HT1080 (cell line): ENCODE data around the gene ELOVL5. TPM values are rescaled to one million over a fixed set of nuclear protein-coding genes. Genes with fewer than 3 reads are reported as not detected.

Experiments
- DNase-seq: peaks from one replicate; pipeline ENCODE4 v3.0.0-alpha.2; 2015; ENCODE audit warnings: low read depth
- total RNA-seq: library from RNA; depleted of rRNA; stranded (reverse); fragments of >200 nt; shearing (Covaris generic); gene quantifications from 2 replicates; pipeline ENCODE4 v1.2.3, GENCODE V29; 2014

ELOVL5 gene
- total RNA-seq, 1 experiment from 2014 or later, result 85.6 TPM

DNA sequence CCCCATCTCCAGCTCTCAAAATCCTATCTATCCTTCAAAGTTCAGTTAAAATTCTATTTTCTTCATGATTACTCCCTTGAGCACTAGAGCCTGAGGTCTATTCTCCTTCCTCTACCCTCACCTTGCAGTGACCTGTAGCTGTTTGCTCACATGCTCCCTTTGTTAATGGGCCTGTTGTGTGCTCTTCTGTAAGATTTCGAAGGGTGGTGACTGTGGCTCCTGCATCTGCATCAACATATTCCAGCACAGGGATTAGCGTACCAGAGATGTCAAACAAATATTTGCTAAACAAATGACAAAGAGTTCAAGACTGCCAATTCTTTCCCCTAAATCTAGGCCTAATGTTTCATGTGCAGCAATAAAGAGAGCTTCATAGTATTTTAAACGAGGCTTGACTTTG lies 69.5 kb downstream of the ELOVL5 start:
- DNase-seq, result no peak

DNA sequence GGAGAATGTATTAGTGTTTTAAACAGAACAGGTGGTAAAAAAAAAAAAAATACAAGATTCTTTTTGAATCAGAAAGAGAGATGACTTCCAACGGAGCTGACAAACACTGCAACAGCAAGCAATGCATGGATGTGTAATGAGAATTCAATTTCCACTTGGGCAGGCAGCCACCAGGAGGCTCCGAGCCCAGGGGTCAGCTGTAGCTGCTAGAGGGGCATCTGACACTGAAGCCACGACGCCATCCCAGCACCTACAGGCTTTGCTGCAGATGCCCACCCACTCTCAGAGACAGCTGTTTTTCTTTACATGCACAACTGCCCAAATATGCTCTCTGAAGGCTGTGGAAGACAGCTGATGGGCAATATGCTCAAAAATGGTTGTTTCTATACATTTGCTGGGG lies 75.4 kb downstream of the ELOVL5 start:
- no peak for DNase-seq

DNA sequence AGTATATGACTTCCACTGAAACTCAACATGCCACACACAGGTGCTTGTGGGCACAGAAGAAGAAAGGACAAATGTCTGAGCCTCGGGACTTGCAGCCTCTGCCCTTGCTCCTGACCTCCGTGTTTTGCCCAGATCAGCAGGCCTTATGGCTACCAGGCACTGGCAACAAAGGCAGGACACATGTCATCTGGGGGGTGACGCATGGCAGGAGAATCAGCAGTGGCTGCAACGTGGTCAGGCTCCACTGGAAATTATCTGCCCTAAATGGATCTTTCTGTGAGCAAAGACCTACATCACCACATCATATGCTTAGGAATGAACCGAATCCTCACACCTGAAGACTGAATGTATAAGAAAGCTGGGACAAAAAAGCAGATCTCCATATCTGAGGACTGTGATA lies 78.9 kb downstream of the ELOVL5 start:
- DNase-seq, result no peak

DNA sequence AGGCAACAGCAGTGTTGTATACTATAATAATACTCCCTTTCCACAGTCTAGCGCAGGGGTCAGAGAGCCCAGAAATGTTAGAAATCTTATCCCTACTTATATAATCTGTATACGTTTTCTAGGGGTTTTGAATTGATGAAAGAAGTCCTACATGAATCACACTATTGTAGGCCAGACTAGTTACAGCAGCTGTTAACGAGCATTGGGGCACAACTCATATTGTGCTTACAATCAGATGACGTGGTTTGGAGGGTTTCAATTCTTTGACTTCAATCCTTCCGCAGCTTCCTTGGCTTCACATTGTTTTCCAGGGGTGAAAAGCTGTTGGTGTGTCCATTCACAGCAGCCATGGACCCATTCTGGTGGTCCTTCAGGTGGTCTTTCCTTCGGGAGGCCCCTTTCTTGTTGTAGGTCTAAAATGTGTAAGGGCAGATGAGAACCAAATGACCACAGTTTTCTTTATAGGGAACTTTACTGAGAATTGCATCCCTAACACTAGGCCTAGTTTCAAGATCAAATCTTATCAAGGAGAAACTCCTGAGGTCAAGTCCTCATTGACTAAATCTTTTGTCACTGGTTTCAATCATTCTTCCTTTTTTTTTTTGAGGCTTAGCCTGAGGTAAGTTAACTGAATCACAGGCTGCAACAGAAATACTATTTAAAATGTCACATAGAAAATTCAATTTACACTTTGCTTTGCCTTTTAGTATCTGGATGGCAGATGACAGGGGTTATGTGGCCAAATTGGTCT lies 79.7 kb downstream of the ELOVL5 start:
- no peak for DNase-seq

DNA sequence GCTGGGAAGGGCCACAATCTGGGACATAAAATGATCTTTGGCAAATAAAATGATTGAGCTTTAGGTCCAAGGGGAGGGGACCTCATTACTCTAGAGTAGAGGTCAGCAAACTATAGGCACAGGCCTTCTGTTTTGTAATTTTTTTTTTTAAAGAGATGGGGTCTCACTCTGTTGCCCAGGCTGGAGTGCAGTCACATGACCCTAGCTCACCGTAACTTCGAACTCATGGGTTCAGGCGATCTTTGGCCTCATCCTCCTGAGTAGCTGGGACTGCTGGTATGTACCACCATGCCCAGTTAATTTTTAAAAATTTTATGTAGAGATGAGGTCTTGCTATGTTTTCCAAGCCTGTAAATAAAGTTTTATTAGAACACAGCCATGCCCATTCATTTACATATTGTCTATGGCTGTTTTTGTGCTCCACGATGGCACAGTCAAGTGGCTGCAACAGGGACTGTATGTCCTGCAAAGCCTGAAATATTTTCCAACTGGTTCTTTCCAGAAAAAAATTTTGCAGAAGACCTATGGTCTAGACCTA lies 82.1 kb downstream of the ELOVL5 start:
- DNase-seq, result no peak

DNA sequence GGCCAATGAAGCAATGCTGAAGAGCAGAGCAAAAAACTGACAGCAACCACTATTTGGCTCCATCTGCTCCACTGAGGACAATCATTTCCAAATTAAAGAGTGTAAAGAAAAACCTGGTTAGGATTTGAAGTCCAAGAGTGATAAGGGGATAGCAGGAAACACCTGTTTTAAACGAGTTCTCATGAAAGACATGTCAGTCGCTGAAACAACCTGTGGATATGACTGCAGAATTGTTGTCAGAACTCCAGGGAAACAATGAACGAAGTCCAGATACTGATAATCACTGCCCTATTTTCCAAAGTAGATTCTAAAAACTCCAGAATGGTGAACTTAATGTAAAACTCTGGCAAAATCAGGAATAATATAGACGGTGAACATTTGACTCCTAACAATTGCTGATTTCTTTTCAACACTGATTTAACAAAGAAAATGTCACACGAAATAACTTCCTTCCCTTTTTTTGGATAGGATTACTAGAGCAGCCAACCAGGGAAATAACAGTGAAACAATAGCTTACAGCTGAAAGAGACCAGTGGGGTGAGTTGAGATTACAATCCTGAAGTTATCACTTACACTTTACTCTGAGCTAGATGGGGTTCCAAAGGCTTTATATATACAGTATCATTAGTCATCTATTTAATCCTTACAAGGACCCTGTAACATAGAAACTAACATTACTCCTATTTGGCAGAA lies 83.7 kb downstream of the ELOVL5 start:
- no peak for DNase-seq

DNA sequence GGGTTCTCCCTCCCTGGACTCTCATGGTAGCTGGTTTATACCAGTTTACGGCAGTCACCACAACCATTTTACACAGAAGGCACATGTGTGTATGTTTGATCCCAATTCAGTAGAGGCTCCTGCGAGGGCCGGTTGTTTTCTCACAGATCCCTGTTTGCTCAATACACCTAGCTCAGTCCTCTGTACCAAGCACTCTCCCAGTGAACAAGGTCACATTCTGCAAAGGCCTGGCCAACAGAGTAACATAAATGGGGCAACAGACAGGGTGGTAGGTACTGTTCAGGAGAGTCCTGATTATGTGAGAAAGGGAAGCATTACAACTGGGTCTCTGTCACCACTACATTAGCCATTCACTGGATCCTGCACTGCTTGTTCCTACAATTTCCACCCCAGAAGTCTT lies 84.4 kb downstream of the ELOVL5 start:
- DNase-seq, result no peak

DNA sequence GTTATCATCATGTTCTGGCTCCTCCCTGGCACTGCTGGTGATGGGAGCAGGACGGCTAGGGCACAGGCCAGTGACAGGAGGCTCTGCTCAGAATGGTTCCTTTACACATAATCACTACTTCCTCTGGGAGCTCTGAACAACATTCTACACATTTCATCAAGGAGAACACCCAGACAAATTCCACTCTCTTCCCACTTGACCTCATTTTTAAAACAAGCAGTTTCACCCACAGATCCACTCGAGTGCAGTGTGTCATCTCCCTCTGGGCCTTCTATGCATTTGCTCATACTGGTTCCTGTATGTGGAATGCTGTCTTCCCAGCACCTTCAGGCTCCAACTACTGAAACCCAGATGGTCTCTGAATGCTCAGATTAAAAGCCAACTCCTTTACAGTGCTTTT lies 84.8 kb downstream of the ELOVL5 start:
- no peak for DNase-seq

DNA sequence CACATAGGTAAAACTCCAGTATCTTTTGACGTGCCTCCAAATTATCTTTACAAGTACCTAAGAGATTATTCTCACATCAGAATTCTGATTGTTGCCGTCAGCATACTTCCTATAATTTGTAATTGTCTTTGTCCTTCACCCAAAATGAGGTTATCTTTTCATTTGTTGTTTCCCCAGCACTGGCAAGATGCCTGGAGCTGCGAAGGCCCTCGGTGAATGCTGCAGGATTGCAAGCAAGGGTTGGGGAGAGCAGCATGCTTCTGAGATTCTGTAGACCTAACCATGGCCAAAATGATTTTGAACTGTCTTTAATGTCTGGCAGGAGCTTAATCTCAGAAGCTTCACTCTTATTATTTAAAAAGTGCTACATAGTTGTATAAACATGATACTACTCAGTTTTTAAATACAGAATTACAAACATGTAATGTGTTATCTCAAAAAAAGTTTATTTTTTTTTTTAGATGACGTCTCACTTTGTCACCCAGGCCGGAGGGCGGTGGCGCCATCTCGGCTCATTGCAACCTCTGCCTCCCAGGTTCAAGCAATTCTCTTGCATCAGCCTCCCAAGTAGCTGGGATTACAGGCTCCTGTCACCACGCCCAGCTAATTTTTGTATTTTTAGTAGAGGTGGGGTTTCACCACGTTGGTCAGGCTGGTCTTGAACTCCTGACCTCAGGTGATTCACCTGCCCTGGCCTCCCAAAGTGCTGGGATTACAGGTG lies 88.7 kb downstream of the ELOVL5 start:
- no peak for DNase-seq

DNA sequence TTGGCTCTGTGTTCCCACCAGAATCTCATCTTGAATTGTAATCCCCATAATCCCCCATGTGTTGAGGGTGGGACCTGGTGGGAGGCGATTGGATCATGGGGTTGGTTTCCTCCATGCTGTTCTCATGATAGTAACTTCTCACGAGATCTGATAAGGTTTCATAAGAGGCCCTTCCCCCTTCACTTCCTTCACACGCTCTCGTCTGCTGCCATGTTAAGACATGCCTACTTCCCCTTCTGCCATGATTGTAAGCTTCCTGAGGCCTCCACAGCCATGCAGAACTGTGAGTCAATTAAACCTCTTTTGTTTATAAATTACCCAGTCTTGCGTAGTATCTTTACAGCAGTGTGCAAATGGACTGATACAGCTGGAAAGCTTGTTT lies 90.0 kb downstream of the ELOVL5 start:
- DNase-seq, result no peak

DNA sequence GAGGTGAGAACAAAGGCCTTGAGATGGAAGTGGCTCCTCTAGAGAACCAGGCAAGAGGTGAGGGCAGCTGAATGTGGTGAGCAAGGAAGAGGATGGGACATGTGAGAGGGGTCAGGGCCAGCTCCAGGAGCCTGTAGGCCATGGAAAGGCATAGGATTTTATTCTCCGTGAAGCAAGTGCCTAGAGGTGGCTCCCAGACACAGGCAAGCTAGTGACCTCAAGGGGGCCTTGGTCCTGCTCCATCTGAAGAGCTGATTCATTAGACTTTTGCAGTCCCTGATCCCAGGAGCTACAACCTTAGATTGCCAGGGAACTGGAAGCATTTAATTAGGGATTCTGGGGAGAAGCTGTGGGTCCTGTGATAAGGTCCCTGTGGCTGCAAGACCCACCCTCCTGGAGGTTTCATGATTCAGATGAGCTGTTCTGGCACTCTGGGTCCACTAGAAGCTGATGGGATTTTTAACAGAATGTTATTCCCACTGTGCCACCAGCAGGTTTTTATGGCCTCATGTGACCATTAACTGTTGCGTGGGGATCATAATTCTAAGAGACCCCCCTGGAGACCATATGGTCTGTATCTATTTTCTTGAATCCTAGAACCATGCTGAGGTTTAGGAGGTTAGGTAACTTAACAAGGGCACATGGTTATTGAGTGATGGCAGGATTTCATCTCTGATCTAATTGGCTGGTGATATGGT lies 90.5 kb downstream of the ELOVL5 start:
- DNase-seq, result no peak

DNA sequence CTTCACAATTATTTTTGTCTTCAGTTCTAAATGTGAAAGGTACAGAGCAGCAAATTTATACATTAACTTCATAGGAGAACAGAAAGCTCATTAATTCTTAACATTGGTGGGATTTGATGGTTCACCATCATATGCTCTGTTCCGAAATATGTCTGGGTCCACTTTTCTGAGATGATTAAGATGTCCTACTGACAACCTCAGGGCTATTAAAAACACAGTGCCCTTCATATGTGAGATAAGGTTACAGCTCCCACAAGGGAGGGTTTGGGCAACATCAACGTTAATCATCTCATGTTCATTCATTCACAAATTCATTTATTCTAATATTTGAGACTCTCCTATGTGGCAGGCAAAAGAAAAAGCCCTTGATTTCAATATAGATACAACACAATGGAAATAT lies 91.2 kb downstream of the ELOVL5 start:
- no peak for DNase-seq

DNA sequence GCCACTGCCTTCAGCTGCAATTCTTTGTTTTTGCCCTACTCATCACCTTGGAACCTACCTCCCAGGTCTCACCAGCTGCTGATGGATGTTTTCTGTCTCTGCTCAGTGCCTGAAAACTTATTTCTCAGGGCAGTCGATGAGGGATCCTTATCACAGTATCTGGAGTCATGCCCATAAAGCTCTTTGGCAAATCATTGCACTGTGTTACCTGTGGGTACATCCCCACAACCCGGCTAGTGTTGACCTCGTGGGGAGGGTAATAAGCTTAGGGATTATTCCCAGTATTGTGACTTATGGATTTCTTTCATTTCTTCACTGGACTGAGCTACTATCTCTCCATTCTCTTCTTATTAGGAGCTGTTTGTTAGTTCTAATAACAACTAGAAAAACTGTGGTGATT lies 91.7 kb downstream of the ELOVL5 start:
- DNase-seq, result no peak

DNA sequence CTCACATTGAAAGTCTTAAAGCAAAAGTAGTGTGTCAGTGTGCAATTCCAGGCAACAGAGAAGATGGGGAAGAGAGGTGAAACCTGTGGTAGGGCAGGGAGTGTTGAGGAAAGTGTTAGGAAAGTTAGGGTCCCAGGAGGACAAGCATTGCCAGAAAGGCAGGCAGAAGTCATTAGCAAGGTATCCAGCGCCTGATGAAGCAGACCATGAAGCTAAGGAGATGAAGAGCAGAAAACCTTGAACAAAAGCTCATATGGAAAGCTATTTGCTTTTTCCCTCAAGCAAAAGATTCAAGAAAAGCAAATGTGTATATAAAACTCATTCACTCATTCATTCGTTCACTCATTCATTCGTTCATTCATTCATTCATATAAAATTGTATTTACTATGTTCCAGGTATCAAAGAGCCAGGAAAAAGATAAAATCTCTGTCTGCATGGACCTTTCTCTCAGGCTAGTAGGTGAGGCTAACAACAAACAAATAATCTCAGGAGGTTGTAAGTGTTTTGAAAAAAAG lies 96.5 kb downstream of the ELOVL5 start:
- no peak for DNase-seq

DNA sequence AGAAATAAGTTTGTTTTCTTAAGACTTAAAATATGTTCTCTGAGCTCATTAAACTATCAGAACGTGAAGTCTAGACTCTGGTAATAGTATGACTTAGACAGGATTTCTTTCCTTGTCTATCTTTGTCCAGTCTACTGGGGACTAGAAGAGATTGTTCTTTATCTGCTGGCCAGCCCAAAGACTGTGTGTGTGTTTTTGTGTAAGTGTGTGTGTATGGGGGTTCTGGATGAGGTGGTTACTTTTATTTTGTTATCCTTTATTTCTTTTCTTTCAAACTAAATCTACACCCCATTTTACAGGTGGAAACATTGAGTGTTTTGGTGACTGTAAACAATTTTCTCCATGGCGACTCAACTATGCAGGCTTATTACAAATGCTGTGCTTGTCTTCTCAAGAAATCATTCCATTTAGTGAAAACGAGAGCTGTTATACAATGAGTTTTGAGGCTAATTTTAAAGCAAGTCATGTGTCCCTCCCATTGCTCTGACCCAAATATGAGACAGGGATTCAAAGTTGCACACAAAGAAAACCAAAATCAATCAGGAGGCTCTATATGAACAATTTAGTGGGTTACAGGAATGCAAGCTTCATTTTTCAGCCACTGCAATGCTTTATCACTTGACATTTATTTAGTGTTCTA lies 97.6 kb downstream of the ELOVL5 start:
- DNase-seq, result no peak

DNA sequence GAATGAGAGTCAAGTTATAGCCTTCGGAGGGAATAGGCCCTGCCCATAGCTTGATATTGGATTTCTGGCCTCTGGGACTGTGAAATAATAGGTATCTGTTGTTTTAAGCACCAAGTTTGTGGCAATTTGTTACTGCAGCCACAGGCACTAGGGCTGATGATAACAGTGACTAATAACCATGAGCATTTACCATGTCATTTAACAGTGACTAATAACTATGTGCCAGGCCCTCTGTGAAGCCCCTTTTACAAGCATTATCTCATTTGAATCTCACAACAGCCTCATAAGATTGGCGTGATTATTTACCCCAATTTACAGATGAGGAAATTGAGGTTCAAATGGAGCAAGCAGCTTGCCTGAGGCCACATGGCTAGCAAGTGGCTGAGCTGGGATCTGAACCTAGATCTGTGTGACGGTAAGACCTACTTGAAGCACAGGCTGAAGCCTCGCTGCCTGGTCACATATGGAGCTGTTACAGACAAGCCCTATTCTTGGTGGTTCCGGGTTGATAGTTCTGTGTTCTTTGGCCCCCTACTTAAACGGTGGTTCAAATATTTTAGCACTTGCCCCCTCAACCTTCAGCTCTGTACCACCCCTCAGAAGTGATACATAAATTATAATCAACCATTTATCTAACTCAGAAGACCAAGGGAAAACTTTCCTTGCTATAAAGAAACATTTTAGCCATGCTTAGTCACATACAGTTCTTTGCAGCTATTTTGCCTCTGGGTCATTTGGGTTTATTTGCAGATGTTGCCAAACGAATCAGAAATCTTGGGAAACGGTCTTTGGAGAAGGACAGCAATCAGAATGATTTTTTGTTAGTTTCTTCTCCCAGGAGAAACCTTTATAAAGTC lies 98.3 kb downstream of the ELOVL5 start:
- peak; percentile 52 for DNase-seq

DNA sequence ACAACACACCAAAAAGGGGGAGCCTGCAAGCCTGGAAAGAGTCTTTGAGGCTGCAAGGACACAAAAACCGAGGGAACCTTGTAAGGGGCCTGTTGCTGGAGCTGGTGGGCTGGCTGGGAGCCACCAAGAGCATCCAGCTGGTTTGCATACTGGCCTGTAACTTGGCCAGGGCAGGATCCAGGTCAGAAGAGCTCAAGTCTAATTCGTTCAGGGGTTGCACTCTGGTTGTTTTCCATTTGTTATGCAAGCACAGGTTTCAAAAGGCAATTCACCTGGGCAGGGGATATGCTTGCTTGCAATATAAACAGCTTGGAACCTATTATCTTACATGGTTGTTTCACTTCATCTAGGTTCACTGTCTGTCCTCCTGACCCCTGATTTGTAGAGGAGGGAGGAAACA lies 101.8 kb downstream of the ELOVL5 start:
- no peak for DNase-seq

DNA sequence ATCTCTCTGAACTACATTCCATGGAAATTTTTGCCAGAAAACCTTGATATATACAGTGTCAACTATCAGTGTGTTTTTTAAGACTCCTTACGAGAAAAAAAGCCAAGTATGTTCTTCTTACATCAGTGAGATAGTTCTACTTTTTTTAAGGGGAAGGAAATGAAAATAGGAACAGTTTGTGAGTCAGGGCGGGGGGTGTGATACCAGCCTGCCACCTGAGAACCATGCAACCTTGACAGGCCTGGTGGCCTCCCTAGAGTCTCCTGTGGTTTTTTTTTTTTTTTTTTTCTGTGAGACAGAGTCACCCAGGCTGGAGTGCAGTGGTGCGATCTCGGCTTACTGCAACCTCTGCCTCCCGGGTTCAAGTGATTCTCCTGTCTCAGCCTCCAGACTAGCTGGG lies 103.8 kb downstream of the ELOVL5 start:
- DNase-seq, result no peak

DNA sequence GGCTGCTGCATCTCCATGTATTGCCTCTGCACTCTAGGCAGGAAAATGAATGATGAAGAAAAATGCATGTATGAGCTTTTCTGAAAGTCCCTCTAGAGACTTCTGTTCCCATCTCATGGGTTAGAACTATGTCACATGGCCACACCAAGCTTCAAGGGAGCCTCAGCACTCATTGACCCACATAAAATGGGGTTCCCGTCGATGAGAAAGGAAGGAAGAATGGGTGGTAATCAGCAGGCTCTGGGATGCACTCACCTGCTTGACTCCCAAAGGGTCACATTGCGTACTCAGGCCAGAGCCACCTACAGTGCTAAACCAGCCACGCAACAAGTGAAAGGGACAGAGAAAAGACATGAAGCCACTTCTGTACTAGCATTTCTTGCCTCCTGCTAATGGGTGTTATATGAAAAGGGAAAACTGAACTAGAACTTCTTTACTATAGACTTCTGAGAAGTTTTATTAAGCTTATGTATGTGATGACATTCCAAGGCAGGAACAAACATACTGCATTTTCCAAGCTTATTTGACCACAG lies 104.3 kb downstream of the ELOVL5 start:
- DNase-seq, result no peak

DNA sequence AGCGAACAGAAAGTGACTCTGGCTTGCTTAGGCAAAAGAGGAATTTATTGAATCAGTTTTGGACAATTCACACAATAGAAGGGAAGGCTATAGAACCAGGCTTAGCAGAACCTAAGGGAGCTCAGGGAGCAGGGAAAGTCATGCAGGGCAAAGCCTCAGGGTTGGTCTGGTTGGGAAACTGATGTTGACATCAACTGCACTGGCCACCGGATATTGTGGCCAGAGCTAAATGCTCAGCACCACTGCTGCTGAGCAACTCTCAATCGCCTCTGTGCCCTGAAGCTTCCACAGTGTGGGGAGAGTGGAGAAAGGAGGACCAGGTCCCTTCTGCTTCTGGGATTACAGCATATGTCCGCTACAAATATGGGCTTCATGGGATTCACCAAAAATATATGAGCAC lies 106.8 kb downstream of the ELOVL5 start:
- peak; percentile 20 for DNase-seq
